ENCODE results near the gene ZNF513.

- TF ChIP-seq CTCF (IDR thresholded peaks at IDR 0.05 in 2 of 3, conservative IDR thresholded peaks at IDR 0.05 in 1 of 3; ENCODE audit: borderline replicate concordance in 1 of 3, insufficient read depth in 1 of 3, low read depth in 2 of 3, low read length in 2 of 3) (no peak), RAD21 (IDR thresholded peaks at IDR 0.05; ENCODE audit: low read depth) (no peak), ATF3 (IDR thresholded peaks at IDR 0.05) (no peak), EZH2phosphoT487 (IDR thresholded peaks at IDR 0.05; ENCODE audit: borderline replicate concordance) (no peak), POLR2AphosphoS5 (IDR thresholded peaks at IDR 0.05; ENCODE audit: low read depth, low read length) (no peak), SIN3A (IDR thresholded peaks at IDR 0.05; ENCODE audit: low read depth) (no peak), TCF7L2 (IDR thresholded peaks at IDR 0.05; ENCODE audit: borderline replicate concordance, extremely low read depth, insufficient read depth, insufficient read length) (no peak), ELF1 (IDR thresholded peaks at IDR 0.05; ENCODE audit: borderline replicate concordance, low read depth) (no peak), YY1 (IDR thresholded peaks at IDR 0.05; ENCODE audit: extremely low read depth, insufficient replicate concordance, low read depth, low read length) (no peak), REST (IDR thresholded peaks at IDR 0.05; ENCODE audit: low read depth) (no peak)
Measured at GRCh38 chr2:27373567-27373966, 7.0 kb downstream of the ZNF513 start.
